Cardiac muscle cell (in vitro differentiated cells and primary cell): ENCODE results near the gene CACNA2D2. TPM values are rescaled to one million over a fixed set of nuclear protein-coding genes. Genes with fewer than 3 reads are reported as not detected.

ENCODE experiments used
- DNase-seq, 2 donors: peaks; one replicate each; pipeline versions ENCODE4 v3.0.0 to v3.0.0-alpha.2; 2010 to 2017; ENCODE audit warnings: low read depth in 1 of 2, low spot score in 1 of 2
- H3K27ac ChIP-seq: fragments of 200-600 bp; sonication (generic); 2 replicates; pipeline ENCODE4 v1.5.1; 2016
- H3K27me3 ChIP-seq: fragments of 200-600 bp; sonication (generic); 2 replicates; pipeline ENCODE4 v1.6.0; 2016; ENCODE audit warnings: control low read depth
- H3K36me3 ChIP-seq: fragments of 200-600 bp; sonication (generic); 2 replicates; pipeline ENCODE4 v1.5.1; 2016; ENCODE audit warnings: control low read depth
- H3K4me1 ChIP-seq: fragments of 200-600 bp; sonication (generic); 2 replicates; pipeline ENCODE4 v1.8.1; 2017; ENCODE audit warnings: low read depth, mild to moderate bottlenecking, mixed run types
- H3K4me3 ChIP-seq: fragments of 200-600 bp; sonication (generic); 2 replicates; pipeline ENCODE4 v1.5.1; 2016; ENCODE audit warnings: mild to moderate bottlenecking
- H3K9me3 ChIP-seq: fragments of 200-600 bp; sonication (generic); 2 replicates; pipeline ENCODE4 v1.5.1; 2017; ENCODE audit warnings: low read depth, mild to moderate bottlenecking, control low read depth
- CTCF ChIP-seq: IDR thresholded peaks from 2 replicates; pipeline ENCODE4 v1.5.1; 2012; ENCODE audit warnings: low read depth, mild to moderate bottlenecking, low read length
- polyA plus RNA-seq: library from polyadenylated mRNA; unstranded; fragments of >200 nt; fragmentation: Nextera tagmentation; extraction: Ambion mirVana; gene quantifications from 2 replicates; pipeline ENCODE4 v1.2.1, GENCODE V29; 2016
- total RNA-seq: library from RNA; depleted of rRNA; stranded (reverse); fragments of >200 nt; gene quantifications from 2 replicates; pipeline ENCODE4 v1.2.3, GENCODE V29; 2016

Gene CACNA2D2
- total and polyA plus RNA-seq, 2 experiments from 2014 or later, result 5.4 to 8.7 TPM

GRCh38 chr3:50478051-50478450, 25.4 kb downstream of the CACNA2D2 start:
- no peaks in the 10 kb centered on the region for H3K4me1 ChIP-seq
- TF ChIP-seq CTCF, result no peak
- H3K27ac ChIP-seq, result no peak overlapping the region
- no peak overlapping the region for H3K4me3 ChIP-seq
- DNase-seq, result no peak
- no peaks in the 10 kb centered on the region for H3K27me3 ChIP-seq
- no peaks in the 10 kb centered on the region for H3K9me3 ChIP-seq
- H3K36me3 ChIP-seq, result no peaks in the 10 kb centered on the region

GRCh38 chr3:50475348-50475747, 28.1 kb downstream of the CACNA2D2 start:
- DNase-seq, result no peak
- H3K27ac ChIP-seq, result no peak overlapping the region

GRCh38 chr3:50474717-50475116, 28.7 kb downstream of the CACNA2D2 start:
- no peaks in the 10 kb centered on the region for H3K9me3 ChIP-seq
- H3K27ac ChIP-seq, result no peak overlapping the region
- peak in 1 of 2 donors; percentile 50 for DNase-seq
- H3K36me3 ChIP-seq, result no peaks in the 10 kb centered on the region
- no peaks in the 10 kb centered on the region for H3K27me3 ChIP-seq
- TF ChIP-seq CTCF, result no peak
- H3K4me1 ChIP-seq, result no peaks in the 10 kb centered on the region
- no peak overlapping the region for H3K4me3 ChIP-seq

More at GRCh38 chr3:50475348-50475747, 28.1 kb downstream of the CACNA2D2 start:
- Histone ChIP-seq H3K4me3 (no peak overlapping the region), H3K36me3 (no peaks in the 10 kb centered on the region), H3K27me3 (no peaks in the 10 kb centered on the region), H3K4me1 (no peaks in the 10 kb centered on the region), H3K9me3 (no peaks in the 10 kb centered on the region)
- TF ChIP-seq CTCF, result no peak

GRCh38 chr3:50473768-50474167, 29.7 kb downstream of the CACNA2D2 start:
- TF ChIP-seq CTCF, result no peak
- Histone ChIP-seq H3K9me3 (no peaks in the 10 kb centered on the region), H3K27me3 (no peaks in the 10 kb centered on the region), H3K4me1 (no peaks in the 10 kb centered on the region), H3K36me3 (no peaks in the 10 kb centered on the region), H3K4me3 (no peak overlapping the region), H3K27ac (no peak overlapping the region)
- DNase-seq, result no peak

GRCh38 chr3:50472958-50473357, 30.5 kb downstream of the CACNA2D2 start:
- no peak overlapping the region for H3K4me3 ChIP-seq
- H3K27ac ChIP-seq, result no peak overlapping the region
- H3K4me1 ChIP-seq, result no peaks in the 10 kb centered on the region
- H3K9me3 ChIP-seq, result no peaks in the 10 kb centered on the region
- DNase-seq, result no peak
- no peak for TF ChIP-seq CTCF
- no peaks in the 10 kb centered on the region for H3K27me3 ChIP-seq
- no peaks in the 10 kb centered on the region for H3K36me3 ChIP-seq

- no peaks in the 10 kb centered on the region for H3K36me3 ChIP-seq
- H3K9me3 ChIP-seq, result no peaks in the 10 kb centered on the region
- no peak overlapping the region for H3K27ac ChIP-seq
- H3K27me3 ChIP-seq, result no peaks in the 10 kb centered on the region
- H3K4me1 ChIP-seq, result no peaks in the 10 kb centered on the region
- DNase-seq, result no peak
- H3K4me3 ChIP-seq, result no peak overlapping the region
- TF ChIP-seq CTCF, result no peak
Observed at GRCh38 chr3:50470658-50471057, 32.8 kb downstream of the CACNA2D2 start.
